DOHH2 (cell line): ENCODE results near the gene YAE1.
A peak's percentile ranks its signal among the peaks of the same experiment; 100 is the strongest.

Experiments
- H3F3A ChIP-seq: fragments of 200-600 bp; sonication (generic), shearing (Covaris generic); 2 replicates; pipeline ENCODE4 v1.6.0; 2016; ENCODE audit warnings: antibody characterized with exemption, mild to moderate bottlenecking; ENCODE audit not compliant: control insufficient read depth, insufficient read depth
- H3K27ac ChIP-seq: fragments of 200-600 bp; sonication (generic); 2 replicates; pipeline ENCODE4 v1.5.1; 2014; ENCODE audit warnings: low read depth, mild to moderate bottlenecking, low read length, moderate library complexity
- H3K27me3 ChIP-seq: fragments of 200-600 bp; sonication (generic); 2 replicates; pipeline ENCODE4 v1.6.1; 2014; ENCODE audit warnings: mild to moderate bottlenecking, low read length, mixed read lengths; ENCODE audit not compliant: control insufficient read depth
- H3K36me3 ChIP-seq: fragments of 200-600 bp; sonication (generic); 2 replicates; pipeline ENCODE4 v1.6.1; 2014; ENCODE audit warnings: mild to moderate bottlenecking, low read length, moderate library complexity, mixed read lengths; ENCODE audit not compliant: control insufficient read depth
- H3K4me1 ChIP-seq: fragments of 200-600 bp; sonication (generic); 2 replicates; pipeline ENCODE4 v1.6.1; 2014; ENCODE audit warnings: mild to moderate bottlenecking, low read length, mixed read lengths; ENCODE audit not compliant: control insufficient read depth
- H3K4me2 ChIP-seq: fragments of 200-600 bp; sonication (generic); 2 replicates; pipeline ENCODE4 v1.6.0; 2014; ENCODE audit warnings: mild to moderate bottlenecking, low read length, moderate library complexity
- H3K4me3 ChIP-seq: fragments of 200-600 bp; sonication (generic); 2 replicates; pipeline ENCODE4 v1.5.1; 2014; ENCODE audit warnings: mild to moderate bottlenecking, low read length, mixed read lengths
- H3K79me2 ChIP-seq: fragments of 200-600 bp; sonication (generic); 2 replicates; pipeline ENCODE4 v1.6.1; 2014; ENCODE audit warnings: mild to moderate bottlenecking, low read length, mixed read lengths; ENCODE audit not compliant: control insufficient read depth
- H3K9me2 ChIP-seq: fragments of 200-600 bp; sonication (generic); replicated peaks from 2 replicates; pipeline ENCODE4 v1.6.1; 2014; ENCODE audit warnings: mild to moderate bottlenecking, low read length, mixed read lengths; ENCODE audit not compliant: control insufficient read depth
- H3K9me3 ChIP-seq: fragments of 200-600 bp; sonication (generic); 2 replicates; pipeline ENCODE4 v1.6.1; 2014; ENCODE audit warnings: antibody characterized with exemption, low read length, mixed read lengths; ENCODE audit not compliant: control insufficient read depth, insufficient read depth
- H4K20me1 ChIP-seq: fragments of 200-600 bp; sonication (generic); 2 replicates; pipeline ENCODE4 v1.6.0; 2014; ENCODE audit warnings: low read depth, mild to moderate bottlenecking, antibody characterized with exemption, low read length, moderate library complexity; ENCODE audit not compliant: control insufficient read depth, insufficient read depth
- EZH2phosphoT487 ChIP-seq: fragments of 200-600 bp; sonication (generic); IDR thresholded peaks from 2 replicates; pipeline ENCODE4 v1.6.1; 2017; ENCODE audit warnings: borderline replicate concordance, mild to moderate bottlenecking, antibody characterized with exemption, low read length, moderate library complexity, mixed read lengths
- TF ChIP-seq, protein P1 (sequence below): fragments of 200-600 bp; sonication (generic); IDR thresholded peaks from one replicate; pipeline ENCODE4 v1.5.1; 2014; ENCODE audit warnings: antibody characterized with exemption, mild to moderate bottlenecking, low read depth, low read length; ENCODE audit not compliant: poor library complexity, severe bottlenecking

The YAE1 gene

GRCh38 chr7:39607865-39608264 lies 41.7 kb downstream of the YAE1 start:
- H3K9me3 ChIP-seq, result peaks cover 3% of the 10 kb centered on the region; the same call in 1 of the 2 replicates

DNA sequence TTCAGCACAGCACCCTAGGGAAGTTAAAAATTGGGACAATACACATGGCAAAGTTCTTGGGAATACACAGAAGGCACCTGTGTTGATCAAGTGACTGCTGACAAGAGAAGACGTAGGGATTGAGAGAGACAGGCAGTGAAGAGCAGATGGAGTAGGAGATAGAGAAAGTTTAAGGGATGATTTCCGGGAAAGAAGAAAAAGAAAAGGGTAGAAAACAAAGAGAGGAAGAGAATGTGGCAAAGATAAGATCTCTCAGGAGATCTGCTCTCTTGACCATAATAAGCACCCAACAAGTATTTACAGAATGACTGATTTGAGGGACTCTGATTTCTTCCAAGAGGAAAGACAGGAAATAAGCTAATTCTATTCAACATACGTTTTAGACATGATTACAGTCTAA lies 42.1 kb downstream of the YAE1 start:
- H3K27ac ChIP-seq, result no peak overlapping the region

More at GRCh38 chr7:39607865-39608264, 41.7 kb downstream of the YAE1 start:
- Histone ChIP-seq H3K4me3 (no peak overlapping the region), H3K9me2 (no peaks in the 10 kb centered on the region), H3F3A (no peaks in the 10 kb centered on the region), H3K27ac (no peak overlapping the region), H3K4me2 (no peak overlapping the region), H3K4me1 (peaks cover 29% of the 10 kb centered on the region), H3K79me2 (no peaks in the 10 kb centered on the region), H3K36me3 (no peaks in the 10 kb centered on the region), H3K27me3 (no peaks in the 10 kb centered on the region), H4K20me1 (no peaks in the 10 kb centered on the region)
- no peak for TF ChIP-seq EZH2phosphoT487
- TF ChIP-seq, protein P1, sequence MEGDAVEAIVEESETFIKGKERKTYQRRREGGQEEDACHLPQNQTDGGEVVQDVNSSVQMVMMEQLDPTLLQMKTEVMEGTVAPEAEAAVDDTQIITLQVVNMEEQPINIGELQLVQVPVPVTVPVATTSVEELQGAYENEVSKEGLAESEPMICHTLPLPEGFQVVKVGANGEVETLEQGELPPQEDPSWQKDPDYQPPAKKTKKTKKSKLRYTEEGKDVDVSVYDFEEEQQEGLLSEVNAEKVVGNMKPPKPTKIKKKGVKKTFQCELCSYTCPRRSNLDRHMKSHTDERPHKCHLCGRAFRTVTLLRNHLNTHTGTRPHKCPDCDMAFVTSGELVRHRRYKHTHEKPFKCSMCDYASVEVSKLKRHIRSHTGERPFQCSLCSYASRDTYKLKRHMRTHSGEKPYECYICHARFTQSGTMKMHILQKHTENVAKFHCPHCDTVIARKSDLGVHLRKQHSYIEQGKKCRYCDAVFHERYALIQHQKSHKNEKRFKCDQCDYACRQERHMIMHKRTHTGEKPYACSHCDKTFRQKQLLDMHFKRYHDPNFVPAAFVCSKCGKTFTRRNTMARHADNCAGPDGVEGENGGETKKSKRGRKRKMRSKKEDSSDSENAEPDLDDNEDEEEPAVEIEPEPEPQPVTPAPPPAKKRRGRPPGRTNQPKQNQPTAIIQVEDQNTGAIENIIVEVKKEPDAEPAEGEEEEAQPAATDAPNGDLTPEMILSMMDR, result no peak

DNA sequence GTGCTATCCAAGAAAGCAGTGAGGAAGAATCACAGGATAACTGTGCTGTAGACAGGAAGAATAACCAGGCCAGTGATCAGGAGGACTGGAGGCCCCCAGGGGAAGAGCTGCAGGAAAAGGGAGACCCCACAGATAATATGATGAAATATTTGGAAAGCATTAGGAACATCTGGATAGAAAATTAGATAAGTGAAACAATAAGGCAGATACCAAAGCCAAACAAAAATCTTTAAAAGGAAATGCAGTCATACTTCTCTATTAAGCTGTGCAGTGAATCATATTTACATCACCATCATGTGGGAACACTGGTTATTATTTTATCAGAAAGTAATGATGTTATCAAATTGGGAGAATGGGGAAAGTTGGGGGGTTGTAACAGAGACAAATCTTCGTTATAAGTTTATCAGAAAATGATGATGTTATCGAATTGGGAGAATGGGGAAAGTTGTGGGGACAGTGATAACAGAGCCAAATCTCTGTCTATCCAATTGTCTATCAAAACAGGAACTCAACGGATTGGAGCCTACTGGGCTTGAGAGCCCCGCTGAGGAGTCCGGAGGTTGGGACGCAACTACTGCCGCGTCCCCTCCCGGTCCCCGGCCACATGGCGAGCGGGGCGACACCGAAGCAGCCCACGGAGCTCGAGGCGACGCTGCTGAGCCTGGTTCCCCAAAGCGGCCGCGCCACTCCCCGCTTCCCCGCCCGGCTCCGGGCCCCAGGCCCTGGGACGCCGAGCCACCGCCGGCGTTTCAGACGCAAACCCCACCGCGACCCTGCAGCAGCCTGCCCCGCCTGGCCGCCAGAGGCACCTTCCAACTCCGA lies 43.1 kb downstream of the YAE1 start:
- Histone ChIP-seq H3K4me3 (peak overlapping the region; percentile 19; the same call in 1 of the 2 replicates), H3K79me2 (no peaks in the 10 kb centered on the region), H3F3A (no peaks in the 10 kb centered on the region), H3K9me3 (no peaks in the 10 kb centered on the region), H3K4me2 (peak overlapping the region; percentile 39), H3K27ac (no peak overlapping the region), H3K27me3 (no peaks in the 10 kb centered on the region), H3K9me2 (no peaks in the 10 kb centered on the region), H4K20me1 (no peaks in the 10 kb centered on the region), H3K4me1 (peaks cover 21% of the 10 kb centered on the region), H3K36me3 (no peaks in the 10 kb centered on the region)
- TF ChIP-seq, protein P1, result peak; percentile 17
- no peak for TF ChIP-seq EZH2phosphoT487

More for the DNA sequence above, 42.1 kb downstream of the YAE1 start:
- Histone ChIP-seq H3K79me2 (no peaks in the 10 kb centered on the region), H3K36me3 (no peaks in the 10 kb centered on the region), H3K27me3 (no peaks in the 10 kb centered on the region), H4K20me1 (no peaks in the 10 kb centered on the region), H3K4me2 (no peak overlapping the region), H3K4me3 (no peak overlapping the region), H3K9me2 (no peaks in the 10 kb centered on the region), H3F3A (no peaks in the 10 kb centered on the region), H3K4me1 (peaks cover 29% of the 10 kb centered on the region), H3K9me3 (peaks cover 3% of the 10 kb centered on the region; the same call in 1 of the 2 replicates)
- TF ChIP-seq, protein P1, result no peak
- no peak for TF ChIP-seq EZH2phosphoT487
